ENCODE results near the gene CD244. TPM values are rescaled to one million over a fixed set of nuclear protein-coding genes. Genes with fewer than 3 reads are reported as not detected.
"Not testable (repeated sequence)": the region's sequence is repeated elsewhere in the genome, so short reads cannot be mapped to it uniquely, and the experiment has no call there.

The CD244 gene
- total RNA-seq, 1 donor, result not detected

DNA sequence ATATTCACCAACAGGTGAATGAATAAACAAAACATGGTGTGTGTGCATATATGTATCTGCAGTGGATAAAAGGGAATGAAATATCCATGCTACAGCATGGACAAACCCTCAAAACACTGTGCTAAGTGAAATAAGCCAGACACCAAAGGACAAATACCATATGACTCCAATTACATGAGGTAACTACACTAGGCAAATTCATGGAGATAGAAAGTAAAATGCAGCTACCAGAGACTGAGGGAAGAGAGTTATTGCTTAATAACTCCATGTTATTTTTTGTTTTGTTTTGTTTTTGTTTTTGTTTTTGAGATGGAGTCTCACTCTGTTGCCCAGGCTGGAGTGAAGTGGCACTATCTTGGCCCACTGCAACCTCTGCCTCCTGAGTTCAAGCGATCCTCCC lies 19.9 kb upstream of the CD244 start:
- Histone ChIP-seq H2AFZ (ENCODE audit: low read length) (no peak overlapping the region), H3K79me2 (ENCODE audit: insufficient read depth, low read length) (no peaks in the 10 kb centered on the region), H3K4me2 (ENCODE audit: insufficient read depth, low read length) (no peak overlapping the region), H3K4me3 (ENCODE audit: insufficient read depth, low read length) (no peak overlapping the region), H3K27me3 (ENCODE audit: insufficient read depth, low read length) (no peaks in the 10 kb centered on the region), H3K27ac (ENCODE audit: low read depth, low read length) (no peak overlapping the region), H4K20me1 (ENCODE audit: insufficient read depth, low read length) (no peaks in the 10 kb centered on the region), H3K36me3 (ENCODE audit: insufficient read depth, low read length) (no peaks in the 10 kb centered on the region), H3K9me3 (ENCODE audit: low read depth, low read length) (no peaks in the 10 kb centered on the region), H3K4me1 (ENCODE audit: insufficient read depth, low read length) (no peaks in the 10 kb centered on the region)
- DNase-seq (ENCODE audit: insufficient read length, low spot score, missing footprints), result no peak
- no peak for TF ChIP-seq CTCF (IDR thresholded peaks at IDR 0.05; ENCODE audit: extremely low read depth, low read depth, low read length)

DNA sequence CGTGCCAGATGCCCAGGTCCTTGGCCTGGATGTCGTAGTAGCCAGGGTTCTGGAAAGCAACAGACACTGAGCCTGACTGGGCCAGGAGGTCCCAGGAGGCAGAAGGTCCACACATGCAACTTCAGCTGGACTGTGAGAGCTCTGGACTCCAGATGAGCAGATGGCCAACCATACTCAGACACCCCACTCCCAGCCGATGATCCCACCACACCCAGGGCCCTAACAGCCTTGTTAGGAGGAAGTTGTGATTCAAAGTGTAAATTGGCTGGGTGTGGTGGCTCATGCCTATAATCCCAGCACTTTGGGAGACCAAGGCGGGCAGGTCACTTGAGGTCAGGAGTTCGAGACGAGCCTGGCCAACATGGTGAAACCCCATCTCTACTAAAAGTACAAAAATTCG lies 18.6 kb upstream of the CD244 start:
- not testable (repeated sequence) for H3K27ac ChIP-seq (ENCODE audit: low read depth, low read length); H3K4me1 ChIP-seq (ENCODE audit: insufficient read depth, low read length); H3K4me2 ChIP-seq (ENCODE audit: insufficient read depth, low read length); H4K20me1 ChIP-seq (ENCODE audit: insufficient read depth, low read length); H3K79me2 ChIP-seq (ENCODE audit: insufficient read depth, low read length); H3K36me3 ChIP-seq (ENCODE audit: insufficient read depth, low read length); DNase-seq (ENCODE audit: insufficient read length, low spot score, missing footprints); H2AFZ ChIP-seq (ENCODE audit: low read length); H3K9me3 ChIP-seq (ENCODE audit: low read depth, low read length); H3K4me3 ChIP-seq (ENCODE audit: insufficient read depth, low read length); H3K27me3 ChIP-seq (ENCODE audit: insufficient read depth, low read length)

DNA sequence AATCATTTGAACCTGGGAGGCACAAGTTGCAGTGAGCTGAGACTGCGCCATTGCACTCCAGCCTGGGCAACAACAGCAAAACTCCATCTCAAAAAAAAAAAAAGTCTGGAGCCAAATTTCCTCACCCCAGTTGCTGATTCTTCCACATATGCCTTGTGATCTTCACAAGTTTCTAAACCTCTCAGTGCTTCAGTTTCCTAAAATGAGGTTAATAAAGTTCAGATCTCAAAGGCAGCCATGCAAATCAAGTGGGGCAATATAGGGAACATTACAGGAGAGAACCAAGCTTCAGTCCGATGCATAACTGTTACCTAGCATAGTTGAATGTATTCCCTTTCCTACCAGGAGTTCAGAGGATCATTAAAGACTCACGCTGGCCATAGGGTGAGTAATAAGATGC lies 17.5 kb upstream of the CD244 start:
- Histone ChIP-seq H3K79me2 (ENCODE audit: insufficient read depth, low read length) (no peaks in the 10 kb centered on the region), H3K27me3 (ENCODE audit: insufficient read depth, low read length) (no peaks in the 10 kb centered on the region), H3K4me1 (ENCODE audit: insufficient read depth, low read length) (no peaks in the 10 kb centered on the region), H3K36me3 (ENCODE audit: insufficient read depth, low read length) (no peaks in the 10 kb centered on the region), H4K20me1 (ENCODE audit: insufficient read depth, low read length) (no peaks in the 10 kb centered on the region), H3K9me3 (ENCODE audit: low read depth, low read length) (no peaks in the 10 kb centered on the region), H3K4me2 (ENCODE audit: insufficient read depth, low read length) (no peak overlapping the region), H3K4me3 (ENCODE audit: insufficient read depth, low read length) (no peak overlapping the region), H2AFZ (ENCODE audit: low read length) (no peak overlapping the region), H3K27ac (ENCODE audit: low read depth, low read length) (no peak overlapping the region)
- no peak for TF ChIP-seq CTCF (IDR thresholded peaks at IDR 0.05; ENCODE audit: extremely low read depth, low read depth, low read length)
- DNase-seq (ENCODE audit: insufficient read length, low spot score, missing footprints), result no peak

GRCh38 chr1:160879056-160879455 lies 16.4 kb upstream of the CD244 start:
- no peaks in the 10 kb centered on the region for H3K9me3 ChIP-seq (ENCODE audit: low read depth, low read length)

More at GRCh38 chr1:160879056-160879455, 16.4 kb upstream of the CD244 start:
- Histone ChIP-seq H3K4me2 (ENCODE audit: insufficient read depth, low read length) (no peak overlapping the region), H4K20me1 (ENCODE audit: insufficient read depth, low read length) (no peaks in the 10 kb centered on the region), H3K4me3 (ENCODE audit: insufficient read depth, low read length) (no peak overlapping the region), H3K79me2 (ENCODE audit: insufficient read depth, low read length) (no peaks in the 10 kb centered on the region), H2AFZ (ENCODE audit: low read length) (no peak overlapping the region), H3K27me3 (ENCODE audit: insufficient read depth, low read length) (no peaks in the 10 kb centered on the region), H3K27ac (ENCODE audit: low read depth, low read length) (no peak overlapping the region), H3K36me3 (ENCODE audit: insufficient read depth, low read length) (no peaks in the 10 kb centered on the region), H3K4me1 (ENCODE audit: insufficient read depth, low read length) (no peaks in the 10 kb centered on the region)
- TF ChIP-seq CTCF (IDR thresholded peaks at IDR 0.05; ENCODE audit: extremely low read depth, low read depth, low read length), result no peak
- DNase-seq (ENCODE audit: insufficient read length, low spot score, missing footprints), result no peak

All from osteoblast (primary cell).